ENCODE measurements around the gene RFC2. TPM values are rescaled to one million over a fixed set of nuclear protein-coding genes. Genes with fewer than 3 reads are reported as not detected.
"Not testable (repeated sequence)": the region's sequence is repeated elsewhere in the genome, so short reads cannot be mapped to it uniquely, and the experiment has no call there.

RFC2 gene
- polyA plus RNA-seq, 2 of the 4 experiments (the other 2 are of a cell fraction) = 44.6 to 71.2 TPM

DNA sequence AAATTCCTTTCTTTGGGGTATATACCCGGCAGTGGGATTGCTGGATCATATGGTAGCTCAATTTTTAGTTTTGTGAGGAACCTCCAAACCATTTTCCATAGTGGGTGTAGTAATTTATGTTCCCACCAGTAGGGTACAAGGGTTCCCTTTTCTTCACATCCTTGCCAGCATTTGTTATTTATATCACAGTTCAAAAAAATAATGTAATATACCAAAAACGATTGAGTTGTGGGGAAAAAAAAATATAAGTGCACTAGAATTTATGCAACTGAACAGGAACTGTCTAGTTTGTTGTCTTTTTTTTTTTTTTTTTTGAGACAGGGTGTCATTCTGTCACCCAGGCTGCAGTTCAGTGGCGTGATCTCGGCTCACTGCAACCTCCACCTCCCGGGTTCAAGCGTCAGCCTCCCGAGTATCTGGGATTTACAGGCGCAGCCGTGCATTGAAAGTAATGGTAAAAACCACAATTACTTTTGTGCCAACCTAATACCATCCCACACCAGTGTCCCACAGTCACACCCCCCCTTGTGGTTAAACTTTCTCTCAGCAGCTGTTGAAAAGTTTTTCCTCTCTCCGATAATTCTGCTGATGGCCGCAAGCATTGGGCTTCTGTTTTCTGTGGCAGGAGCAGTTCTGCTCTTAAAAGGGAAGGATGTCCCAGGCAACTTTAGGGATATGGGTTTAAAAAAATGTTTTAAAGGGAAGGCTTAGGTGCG lies 51.2 kb downstream of the RFC2 start:
- no peaks in the 10 kb centered on the region for H3K9me3 ChIP-seq
- FAIRE-seq (no peak), ATAC-seq (peak in 1 of 2 experiments; percentile 42; a peak in 3 of 6 replicates), DNase-seq (ENCODE audit: low read depth in 1 of 2, low spot score in 1 of 2) (peak; percentile 46 to 54)
- H3K4me3 ChIP-seq = no peak overlapping the region
- H3K4me1 ChIP-seq = peaks cover 3% of the 10 kb centered on the region; the same call in 2 of the 3 replicates
- 59% methylated on average over 12 of the region's 12 CpGs for WGBS (ENCODE audit: missing lambda C conversion rate)
- ChIA-PET POLR2A (no interaction called here), CTCF (interaction anchor here (0.6 to 28.4 kb wide), 17 partner anchors 9 to 337 kb away, joined by 3 to 684 read pairs (median 4); partner anchors contain the start of gene LIMK1)
- no peak overlapping the region for H3K27ac ChIP-seq
- TF ChIP-seq ZC3H11A (IDR thresholded peaks at IDR 0.05) (no peak), SMC3 (IDR thresholded peaks at IDR 0.05) (peak; percentile 53; the same call in 2 of the 3 replicates), RAD21 (conservative IDR thresholded peaks at IDR 0.05 in 1 of 2, IDR thresholded peaks at IDR 0.05 in 1 of 2) (peak; percentile 33 to 52; a peak in 3 of 5 replicates), CBX8 (IDR thresholded peaks at IDR 0.05) (no peak)
- TF ChIP-seq, protein P1, sequence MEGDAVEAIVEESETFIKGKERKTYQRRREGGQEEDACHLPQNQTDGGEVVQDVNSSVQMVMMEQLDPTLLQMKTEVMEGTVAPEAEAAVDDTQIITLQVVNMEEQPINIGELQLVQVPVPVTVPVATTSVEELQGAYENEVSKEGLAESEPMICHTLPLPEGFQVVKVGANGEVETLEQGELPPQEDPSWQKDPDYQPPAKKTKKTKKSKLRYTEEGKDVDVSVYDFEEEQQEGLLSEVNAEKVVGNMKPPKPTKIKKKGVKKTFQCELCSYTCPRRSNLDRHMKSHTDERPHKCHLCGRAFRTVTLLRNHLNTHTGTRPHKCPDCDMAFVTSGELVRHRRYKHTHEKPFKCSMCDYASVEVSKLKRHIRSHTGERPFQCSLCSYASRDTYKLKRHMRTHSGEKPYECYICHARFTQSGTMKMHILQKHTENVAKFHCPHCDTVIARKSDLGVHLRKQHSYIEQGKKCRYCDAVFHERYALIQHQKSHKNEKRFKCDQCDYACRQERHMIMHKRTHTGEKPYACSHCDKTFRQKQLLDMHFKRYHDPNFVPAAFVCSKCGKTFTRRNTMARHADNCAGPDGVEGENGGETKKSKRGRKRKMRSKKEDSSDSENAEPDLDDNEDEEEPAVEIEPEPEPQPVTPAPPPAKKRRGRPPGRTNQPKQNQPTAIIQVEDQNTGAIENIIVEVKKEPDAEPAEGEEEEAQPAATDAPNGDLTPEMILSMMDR (IDR thresholded peaks at IDR 0.05) = peak; percentile 45
- H3K4me2 ChIP-seq = no peak overlapping the region

DNA sequence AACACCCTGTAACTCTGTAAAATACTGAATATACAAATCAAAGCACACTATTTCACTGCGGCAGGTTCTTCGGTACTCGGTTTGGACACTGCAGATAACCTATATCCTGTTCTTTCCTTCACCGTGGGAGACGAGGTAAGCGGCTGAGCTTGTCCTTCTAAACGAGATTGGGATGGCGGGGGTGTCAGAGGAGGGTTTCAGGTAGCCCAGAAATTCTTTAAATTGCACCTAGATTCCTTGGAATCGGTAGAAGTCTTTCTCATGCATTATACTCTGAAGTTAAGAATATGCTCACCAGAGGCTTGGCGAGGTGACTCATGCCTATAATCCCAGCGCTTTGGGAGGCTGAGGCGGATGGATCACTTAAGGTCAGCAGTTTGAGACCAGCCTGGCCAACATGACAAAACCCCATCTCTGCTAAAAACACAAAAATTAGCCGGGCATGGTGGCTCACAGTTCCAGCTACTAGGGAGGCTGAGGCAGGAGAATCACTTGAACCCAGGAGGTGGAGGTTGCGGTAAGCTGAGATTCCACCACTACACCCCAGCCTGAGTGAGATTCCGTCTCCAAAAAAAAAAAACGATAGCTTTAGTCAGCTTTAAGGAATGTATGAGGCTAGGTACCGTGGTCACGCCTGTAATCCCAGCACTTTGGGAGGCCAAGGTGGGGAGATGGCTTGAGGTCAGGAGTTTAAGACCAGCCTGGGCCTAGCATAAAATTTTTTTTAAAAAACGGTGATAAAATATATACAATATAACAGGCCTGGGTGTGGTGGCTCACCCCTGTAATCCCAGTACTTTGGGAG lies 54.4 kb downstream of the RFC2 start:
- no peak for FAIRE-seq
- no peak for TF ChIP-seq MYC (IDR thresholded peaks at IDR 0.05; ENCODE audit: borderline replicate concordance, low read length)
- no peak for TF ChIP-seq FOSL2 (IDR thresholded peaks at IDR 0.05)
- TF ChIP-seq FOSL2 (CRISPR knock-in tag; IDR thresholded peaks at IDR 0.05) = peak; percentile 33
- TF ChIP-seq, protein P2, sequence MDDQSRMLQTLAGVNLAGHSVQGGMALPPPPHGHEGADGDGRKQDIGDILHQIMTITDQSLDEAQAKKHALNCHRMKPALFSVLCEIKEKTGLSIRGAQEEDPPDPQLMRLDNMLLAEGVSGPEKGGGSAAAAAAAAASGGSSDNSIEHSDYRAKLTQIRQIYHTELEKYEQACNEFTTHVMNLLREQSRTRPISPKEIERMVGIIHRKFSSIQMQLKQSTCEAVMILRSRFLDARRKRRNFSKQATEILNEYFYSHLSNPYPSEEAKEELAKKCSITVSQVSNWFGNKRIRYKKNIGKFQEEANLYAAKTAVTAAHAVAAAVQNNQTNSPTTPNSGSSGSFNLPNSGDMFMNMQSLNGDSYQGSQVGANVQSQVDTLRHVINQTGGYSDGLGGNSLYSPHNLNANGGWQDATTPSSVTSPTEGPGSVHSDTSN (IDR thresholded peaks at IDR 0.05) = no peak
- no peak for TF ChIP-seq RARB (CRISPR knock-in tag; IDR thresholded peaks at IDR 0.05)
- no peak for TF ChIP-seq NFE2L2 (conservative IDR thresholded peaks at IDR 0.05; ENCODE audit: low read length)
- peak in 1 of 2 experiments; percentile 8; a peak in 2 of 6 replicates for ATAC-seq
- ChIA-PET CTCF (interaction anchor here (0.9 to 28.4 kb wide), 7 partner anchors 8 to 197 kb away, joined by 3 to 684 read pairs (median 7); no protein-coding TSS in a partner anchor), POLR2A (interaction anchor here (1.1 kb wide), 1 partner anchor 10 kb away, joined by 3 read pairs; no protein-coding TSS in a partner anchor)
- DNase-seq (ENCODE audit: low read depth in 1 of 2, low spot score in 1 of 2) = no peak
- 75% methylated on average over 19 of the region's 19 CpGs for WGBS (ENCODE audit: missing lambda C conversion rate)
- Histone ChIP-seq H3K4me1 (peaks cover 3% of the 10 kb centered on the region; the same call in 2 of the 3 replicates), H3K4me3 (no peak overlapping the region), H3K9me3 (no peaks in the 10 kb centered on the region), H3K4me2 (no peak overlapping the region), H3K27ac (no peak overlapping the region)

DNA sequence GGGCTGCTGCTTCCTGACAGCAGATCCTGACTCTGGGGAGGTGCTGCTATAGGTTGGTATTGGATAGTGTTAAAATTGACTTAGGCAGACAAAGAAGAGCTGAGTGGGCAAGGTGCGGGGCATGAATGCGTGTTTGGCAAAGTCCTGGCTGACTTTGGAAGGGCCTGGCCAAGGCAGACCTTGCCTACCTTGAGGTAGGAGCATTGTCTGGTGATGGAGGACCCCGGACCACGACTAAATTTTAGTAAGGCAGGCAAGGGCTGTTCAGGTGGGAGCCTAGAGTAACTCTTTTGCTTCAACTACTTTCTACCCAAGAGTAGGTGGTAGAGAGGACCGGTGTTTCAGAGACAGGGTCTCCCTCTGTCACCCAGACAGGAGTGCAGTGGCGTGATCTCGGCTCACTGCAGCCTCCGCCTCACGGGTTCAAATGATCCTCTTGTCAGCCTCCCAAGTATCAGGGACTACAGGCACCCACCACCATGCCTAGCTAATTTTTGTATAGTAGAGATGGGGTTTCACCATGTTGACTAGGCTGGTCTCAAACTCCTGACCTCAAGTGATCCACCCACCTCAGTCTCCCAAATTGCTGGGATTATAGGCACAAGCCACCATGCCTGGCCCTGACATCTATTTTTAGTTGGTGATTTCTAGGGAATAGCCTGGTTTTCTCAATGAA lies 56.6 kb downstream of the RFC2 start:
- DNase-seq (ENCODE audit: low read depth in 1 of 2, low spot score in 1 of 2) (no peak), FAIRE-seq (no peak), ATAC-seq (no peak)
- ChIA-PET CTCF (interaction anchor here (0.6 to 28.4 kb wide), 7 partner anchors 10 to 1508 kb away, joined by 3 to 684 read pairs (median 3); no protein-coding TSS in a partner anchor), POLR2A (interaction anchor here (1.2 kb wide), 1 partner anchor 14 kb away, joined by 5 read pairs; no protein-coding TSS in a partner anchor)
- Histone ChIP-seq H3K4me2 (no peak overlapping the region), H3K9me3 (no peaks in the 10 kb centered on the region), H3K27ac (no peak overlapping the region), H3K4me1 (peaks cover 3% of the 10 kb centered on the region; the same call in 2 of the 3 replicates), H3K4me3 (no peak overlapping the region)
- 97% methylated on average over 9 of the region's 9 CpGs for WGBS (ENCODE audit: missing lambda C conversion rate)
- TF ChIP-seq TFCP2L1 (CRISPR knock-in tag; IDR thresholded peaks at IDR 0.05) = 0 out of 2 replicates have a peak, but pooled peaks have one; percentile 12
- no peak for TF ChIP-seq CBX2 (IDR thresholded peaks at IDR 0.05; ENCODE audit: borderline replicate concordance, low read depth)

DNA sequence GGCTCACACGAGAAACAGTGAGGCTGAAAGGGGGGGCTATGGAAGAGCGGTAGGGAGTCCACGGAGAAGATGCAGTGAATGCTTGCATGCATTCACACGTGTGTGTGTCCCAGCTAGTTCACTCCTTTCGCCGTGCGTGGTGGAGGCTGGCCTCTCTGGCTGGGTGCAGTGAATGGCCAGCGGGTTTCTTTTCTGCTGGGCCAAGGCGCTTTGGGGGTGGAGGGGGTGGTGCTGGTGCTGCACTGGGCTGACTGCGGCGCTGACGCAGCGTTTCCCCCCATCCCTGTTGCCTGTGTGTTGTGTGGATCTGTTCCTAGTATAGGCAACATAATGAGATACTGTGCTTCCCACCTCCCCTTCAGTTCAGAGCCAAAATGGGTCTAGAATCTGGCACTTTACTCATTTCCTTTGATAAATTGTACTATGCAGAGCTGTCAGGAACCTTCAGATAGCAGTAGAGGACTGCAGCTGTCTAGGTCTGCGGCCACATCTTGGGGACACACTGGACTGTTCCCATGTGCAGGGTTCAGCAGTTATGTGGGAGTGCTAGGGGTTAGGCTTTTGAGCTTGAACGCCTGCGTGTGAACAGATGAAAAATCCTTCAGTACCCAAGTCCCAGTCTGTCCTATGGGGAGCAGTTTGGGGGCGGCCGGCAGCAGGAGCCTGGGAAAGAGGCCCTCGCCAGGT lies 58.1 kb downstream of the RFC2 start:
- FAIRE-seq; H3K4me2 ChIP-seq; H3K4me1 ChIP-seq; H3K4me3 ChIP-seq; H3K27ac ChIP-seq; ATAC-seq; DNase-seq (ENCODE audit: low read depth in 1 of 2, low spot score in 1 of 2); POLR2A ChIA-PET; H3K9me3 ChIP-seq: not testable (repeated sequence)
- 95% methylated on average over 14 of the region's 19 CpGs for WGBS (ENCODE audit: missing lambda C conversion rate)
- CTCF ChIA-PET = interaction anchor here (1.4 to 28.4 kb wide), 3 partner anchors 11 to 201 kb away, joined by 3 to 684 read pairs (median 14); no protein-coding TSS in a partner anchor

DNA sequence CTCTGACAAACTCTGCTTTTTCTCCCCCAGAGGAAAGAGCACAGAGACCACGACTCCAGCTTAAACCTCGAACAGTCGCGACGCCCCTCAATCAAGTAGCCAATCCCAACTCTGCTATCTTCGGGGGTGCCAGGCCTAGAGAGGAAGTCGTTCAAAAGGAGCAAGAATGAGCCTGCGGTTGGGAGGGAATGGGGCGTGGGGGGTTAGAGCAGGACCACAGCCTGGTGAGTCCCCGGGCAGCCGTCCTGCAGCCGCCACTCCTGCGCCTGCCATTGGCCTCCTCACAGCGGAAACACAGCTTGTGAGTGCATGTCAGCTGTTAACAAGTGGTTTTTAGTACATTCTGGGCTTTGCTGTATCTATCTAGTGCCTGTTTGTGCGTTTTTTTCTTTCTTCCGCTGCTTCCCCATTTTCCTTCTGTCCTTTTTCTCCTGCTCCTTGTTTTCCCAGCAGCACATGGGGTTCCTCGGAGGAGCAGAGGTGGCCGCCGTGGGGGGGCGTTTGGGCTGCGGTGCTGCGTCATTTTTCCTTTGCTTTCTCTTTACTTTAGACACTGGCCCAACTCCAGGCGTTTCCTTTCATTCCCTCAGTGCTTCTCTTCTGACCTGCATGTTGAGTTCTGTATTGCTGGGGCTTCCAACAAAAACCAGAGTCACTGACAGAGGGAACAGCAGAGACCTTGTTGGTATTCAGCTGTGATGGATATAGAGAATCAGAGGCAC lies 58.9 kb downstream of the RFC2 start:
- POLR2A ChIA-PET; DNase-seq (ENCODE audit: low read depth in 1 of 2, low spot score in 1 of 2); H3K4me1 ChIP-seq; ATAC-seq; H3K4me3 ChIP-seq; H3K9me3 ChIP-seq; H3K4me2 ChIP-seq; H3K27ac ChIP-seq; FAIRE-seq: not testable (repeated sequence)
- CTCF ChIA-PET = interaction anchor here (7.7 kb wide), 1 partner anchor 12 kb away, joined by 50 read pairs; no protein-coding TSS in a partner anchor
- WGBS (ENCODE audit: missing lambda C conversion rate) = 91% methylated on average over 18 of the region's 23 CpGs
